Adipose tissue (tissue), 3 donors: ENCODE measurements around the gene CCHCR1. TPM values are rescaled to one million over a fixed set of nuclear protein-coding genes. Genes with fewer than 3 reads are reported as not detected.

ENCODE experiments used
- H3K27ac ChIP-seq: one replicate; pipeline ENCODE4 v1.5.1; 2013; ENCODE audit warnings: low read depth, low read length
- WGBS, 3 donors: extraction: QIAGEN DNeasy Blood & Tissue Kit; methylation state at CpG; one replicate each; pipeline ENCODE4 v1.1.7; 2013; 5-methylcytosine and 5-hydroxymethylcytosine counted together
- polyA plus RNA-seq, 3 donors: library from polyadenylated mRNA; stranded (reverse); fragments of 200-250 nt; gene quantifications; one replicate each; pipeline ENCODE4 v1.2.3, GENCODE V29; 2013
- donor health status: healthy with polysubstance abuse.
- donor health status: Bipolar disorder and iron deficiency.
- donor health status: healthy.

CCHCR1 gene
- polyA plus RNA-seq, 3 donors, result 6.1 to 11.0 (median 7.4) TPM

DNA sequence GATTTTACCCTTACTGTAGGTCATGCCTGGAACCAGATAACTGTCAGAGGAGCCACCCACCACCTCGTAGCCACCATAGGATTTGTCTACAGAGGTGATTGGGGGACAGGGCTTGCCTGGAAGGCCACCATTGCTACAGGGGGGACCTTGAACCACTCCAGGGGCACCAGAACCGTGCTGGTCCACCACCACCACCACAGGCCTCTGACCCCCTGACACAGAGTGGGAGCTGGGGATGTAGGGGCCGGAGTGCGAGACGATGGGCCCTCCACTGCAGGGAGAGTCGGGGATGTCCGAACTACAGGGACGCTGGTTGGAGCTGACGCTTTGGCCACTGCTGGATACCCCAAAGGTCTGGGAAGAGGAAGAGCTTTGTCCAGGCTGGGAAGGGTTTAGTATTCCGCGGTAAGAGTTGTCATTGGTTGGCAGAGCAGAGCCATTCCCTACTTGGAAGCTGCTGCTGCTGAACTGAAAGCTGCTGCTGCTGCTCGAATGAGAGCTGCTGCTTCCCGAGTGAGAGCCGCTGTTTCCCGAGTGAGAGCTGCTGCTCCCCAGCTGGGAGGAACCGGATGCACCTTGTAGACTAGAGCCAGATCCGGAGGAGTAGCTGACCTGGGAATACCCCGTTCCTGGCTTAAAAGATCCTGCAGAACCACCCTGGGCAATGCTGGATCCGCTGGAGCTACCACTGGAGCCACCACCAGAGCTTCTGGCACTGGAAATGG, 40.8 kb downstream of the CCHCR1 start:
- 57 to 63% (median 60%) methylated on average over 19 of the region's 19 CpGs for WGBS, 3 donors
- H3K27ac ChIP-seq, result no peak overlapping the region

DNA sequence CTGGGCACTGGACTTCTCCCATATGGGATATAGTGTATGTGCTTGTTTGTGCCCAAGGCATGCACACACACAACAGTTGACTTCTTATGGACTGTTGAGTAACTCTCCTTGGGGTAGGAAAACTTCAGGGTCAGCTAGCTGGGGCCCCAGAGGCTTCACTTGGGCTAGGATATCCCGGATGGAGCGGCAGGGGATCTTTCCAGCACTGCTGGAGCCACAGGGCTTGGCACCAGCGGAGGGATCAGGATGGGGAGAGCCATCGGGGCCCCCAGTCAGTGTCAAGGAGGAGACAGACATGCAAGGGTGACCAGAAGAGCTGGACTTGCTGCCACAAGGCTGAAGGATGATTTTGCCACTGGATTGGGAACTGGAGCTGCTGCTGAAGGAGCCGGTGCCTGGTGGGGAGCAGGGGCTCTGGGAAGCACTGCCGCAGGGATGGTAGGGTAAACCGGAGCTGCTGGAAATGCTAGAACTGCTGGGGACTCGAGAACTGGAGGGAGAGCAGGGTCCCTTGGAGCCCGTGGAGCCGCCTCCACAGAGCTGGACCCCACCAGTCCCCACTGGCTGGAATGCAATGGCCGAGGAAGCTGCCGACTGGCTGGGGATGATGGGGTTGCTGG, 41.6 kb downstream of the CCHCR1 start:
- WGBS, 3 donors, result 78 to 96% (median 95%) methylated on average over 12 of the region's 12 CpGs
- no peak overlapping the region for H3K27ac ChIP-seq

DNA sequence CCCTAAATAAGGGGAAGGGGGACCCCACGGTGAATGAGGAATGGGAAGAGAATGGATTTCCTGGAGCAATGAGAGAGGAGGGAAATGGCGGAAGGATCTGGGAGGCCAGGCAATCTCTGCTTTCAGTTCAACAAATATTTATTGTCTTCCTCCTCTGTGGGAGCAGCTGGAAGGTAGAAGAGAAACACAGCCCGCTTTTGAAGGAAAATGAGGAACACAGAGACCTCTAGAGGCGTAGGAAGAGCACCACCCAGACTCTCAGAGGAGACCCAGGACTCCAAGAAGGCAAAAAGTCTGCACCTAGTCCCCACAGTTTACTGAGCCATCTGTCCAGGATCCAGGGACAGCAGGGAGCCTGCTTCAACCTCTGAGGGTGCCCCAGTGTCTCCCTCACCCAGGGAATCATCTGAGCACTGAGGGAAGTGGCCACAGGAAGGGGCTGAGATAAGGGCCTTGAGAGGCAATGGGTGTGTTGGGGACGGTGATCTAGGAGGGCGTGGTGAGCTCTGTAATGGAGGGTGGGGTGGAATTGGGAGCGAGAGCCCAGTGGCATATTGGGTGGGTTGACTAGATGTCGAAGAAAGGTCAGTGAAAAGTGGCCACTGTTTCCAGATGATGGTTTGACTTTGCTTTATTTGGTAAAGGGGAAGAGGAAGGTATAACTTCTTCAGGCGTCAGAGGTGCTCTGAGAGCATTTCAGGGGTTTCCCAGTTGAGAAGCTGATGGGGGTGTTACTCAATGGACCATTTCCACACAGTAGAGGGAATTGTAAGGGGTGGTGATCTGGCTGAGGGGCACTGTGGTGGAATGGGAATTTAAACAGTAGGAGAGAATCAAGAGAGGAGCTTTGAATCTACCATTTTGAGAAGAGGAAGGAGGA, 42.4 kb downstream of the CCHCR1 start:
- H3K27ac ChIP-seq, result no peak overlapping the region
- 38 to 65% (median 46%) methylated on average over 9 of the region's 9 CpGs for WGBS, 3 donors

DNA sequence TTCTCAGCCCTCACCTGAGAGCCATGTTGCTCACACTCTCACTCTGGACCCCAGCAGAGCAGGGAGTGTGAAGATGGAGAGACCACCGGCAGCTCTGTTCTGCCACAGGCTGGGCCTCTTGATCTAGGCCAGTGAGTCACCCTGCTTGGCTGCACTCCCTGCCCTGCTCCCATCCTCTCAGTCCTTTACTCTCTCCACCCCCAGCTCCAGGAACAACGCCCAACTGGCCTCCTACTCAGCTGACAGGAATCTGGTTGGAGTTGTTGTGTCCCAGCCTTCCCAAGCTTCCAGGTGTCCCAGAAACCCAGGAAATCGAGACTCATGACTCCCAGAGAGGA, 43.1 kb downstream of the CCHCR1 start, which contains the start of gene PSORS1C1:
Gene PSORS1C1, plus strand, starts transcription at position 260 of the 338 bp plus-strand sequence. CDS start 14,833 bp downstream, outside the sequence.
- H3K27ac ChIP-seq, result no peak within 1 kb of the TSS
- whole genome bisulfite sequencing, 3 donors, result 23 to 40% (median 28%) methylated on average over 3 of the region's 3 CpGs

DNA sequence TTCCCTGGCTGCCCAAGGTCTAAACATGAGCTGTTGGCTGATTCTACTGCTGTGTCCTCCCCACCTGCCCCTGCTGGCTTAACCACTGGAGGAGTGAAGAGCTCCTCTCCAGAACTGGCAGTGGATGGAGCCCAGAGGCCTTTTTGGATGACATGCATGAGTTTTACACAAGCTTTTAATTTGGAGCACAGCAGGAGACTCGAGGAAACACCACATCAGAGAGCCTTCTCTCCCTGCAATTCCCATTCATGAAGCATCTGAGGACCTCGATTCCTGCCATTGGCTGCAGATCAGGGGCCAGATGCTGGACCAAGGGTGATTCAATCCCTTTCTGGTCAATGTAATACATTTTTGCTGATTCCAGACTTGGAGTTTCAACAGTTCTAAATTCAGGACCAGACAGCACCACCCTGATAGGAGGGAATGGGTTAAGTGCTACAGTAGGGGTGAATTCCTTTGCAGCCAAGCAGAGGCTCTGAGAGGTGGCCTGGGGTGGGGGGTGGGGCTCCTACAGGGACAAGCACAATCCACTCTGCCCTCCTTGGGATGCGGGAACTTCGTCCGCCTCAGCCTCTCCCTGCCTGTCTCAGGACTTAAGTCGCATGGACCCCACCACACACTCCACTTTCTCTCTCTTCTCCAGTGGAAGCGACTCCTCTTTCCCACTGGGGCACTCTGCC, 43.6 kb downstream of the CCHCR1 start:
- H3K27ac ChIP-seq, result no peak overlapping the region
- 56 to 73% (median 66%) methylated on average over 7 of the region's 7 CpGs for WGBS, 3 donors

DNA sequence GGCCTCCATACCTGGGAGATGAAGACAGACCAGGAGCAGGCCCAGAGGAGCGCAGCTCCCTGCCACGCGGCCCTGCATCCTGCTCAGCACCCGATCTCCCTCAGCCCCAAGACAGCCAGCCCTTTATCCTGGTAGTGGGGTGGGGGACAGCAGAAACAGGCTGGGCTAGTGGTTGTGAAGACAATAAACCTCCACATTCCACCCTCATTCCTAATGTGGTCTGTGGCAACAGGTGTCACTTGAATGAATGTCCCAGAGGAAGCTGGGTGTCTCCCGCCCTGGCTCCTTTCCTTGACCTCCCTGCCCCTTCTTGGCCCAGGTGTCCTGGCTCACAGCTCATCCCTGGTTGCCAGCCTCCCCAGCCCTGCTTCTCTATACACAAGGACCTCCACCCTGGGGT, 45.1 kb downstream of the CCHCR1 start, which contains the start of gene C6orf15:
Gene C6orf15, minus strand, starts transcription at position 98 of the 400 bp plus-strand sequence. Its CDS starts 20 bp downstream, at position 78.
- no peak within 1 kb of the TSS for H3K27ac ChIP-seq
- 82 to 92% (median 90%) methylated on average over 5 of the region's 5 CpGs for WGBS, 3 donors

DNA sequence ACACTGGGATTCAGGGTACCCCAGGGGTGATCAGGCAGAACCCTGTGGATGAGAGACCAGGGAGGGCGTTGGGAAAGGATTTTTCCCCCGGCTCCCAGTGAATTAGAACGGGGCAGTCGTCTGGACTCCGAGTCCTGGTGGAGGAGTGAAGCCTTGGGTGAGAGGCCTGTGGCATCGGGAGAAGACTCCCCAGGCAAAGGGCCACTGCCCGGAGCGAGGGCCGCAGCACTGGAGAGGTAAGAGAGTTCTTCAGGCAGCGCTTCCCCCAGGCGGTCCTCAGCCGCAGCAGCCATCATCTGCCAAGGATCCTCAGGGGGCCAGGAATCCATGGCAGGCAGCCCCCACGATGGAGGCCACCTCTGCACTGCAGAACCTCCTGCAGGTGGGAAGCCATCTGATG, 45.9 kb downstream of the CCHCR1 start:
- WGBS, 3 donors, result 80 to 92% (median 88%) methylated on average over 13 of the region's 13 CpGs
- H3K27ac ChIP-seq, result no peak overlapping the region

DNA sequence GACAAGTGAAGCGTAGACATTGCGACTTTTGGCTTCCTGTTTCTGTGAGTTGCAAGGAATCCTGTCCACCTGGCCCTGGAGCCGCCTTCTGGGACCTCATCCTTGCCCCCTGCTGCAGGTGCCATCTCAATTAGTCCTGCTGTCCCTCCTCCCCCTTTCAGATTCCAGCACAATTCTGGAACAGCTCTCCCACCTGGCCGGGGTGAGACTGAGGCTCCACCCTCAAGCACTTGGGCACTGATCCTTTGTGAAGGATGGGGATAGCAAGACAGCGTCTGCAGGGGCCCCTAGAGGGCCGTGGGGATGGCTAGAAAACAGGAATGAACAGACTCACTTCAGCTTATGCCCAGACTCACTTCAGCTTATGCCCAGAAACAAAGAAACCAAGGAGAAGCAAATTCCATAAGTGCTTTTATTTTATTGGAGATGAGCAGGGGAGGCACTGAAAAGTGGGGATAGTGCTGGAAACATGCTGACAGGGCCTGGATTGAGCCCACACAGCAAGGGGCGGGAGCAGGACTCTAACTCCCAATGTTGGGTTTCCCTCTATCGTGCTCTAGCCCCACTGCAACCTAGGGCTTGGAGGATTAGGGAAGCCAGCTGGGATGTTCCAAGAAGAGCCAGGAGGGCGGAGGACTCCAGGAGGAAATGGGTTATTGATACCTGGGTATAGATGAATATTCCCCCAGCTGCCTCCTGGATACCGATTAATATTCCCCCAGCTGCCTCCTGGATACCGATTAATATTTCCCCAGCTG, 46.6 kb downstream of the CCHCR1 start:
- no peak overlapping the region for H3K27ac ChIP-seq
- 66 to 80% (median 79%) methylated on average over 11 of the region's 11 CpGs for WGBS, 3 donors

DNA sequence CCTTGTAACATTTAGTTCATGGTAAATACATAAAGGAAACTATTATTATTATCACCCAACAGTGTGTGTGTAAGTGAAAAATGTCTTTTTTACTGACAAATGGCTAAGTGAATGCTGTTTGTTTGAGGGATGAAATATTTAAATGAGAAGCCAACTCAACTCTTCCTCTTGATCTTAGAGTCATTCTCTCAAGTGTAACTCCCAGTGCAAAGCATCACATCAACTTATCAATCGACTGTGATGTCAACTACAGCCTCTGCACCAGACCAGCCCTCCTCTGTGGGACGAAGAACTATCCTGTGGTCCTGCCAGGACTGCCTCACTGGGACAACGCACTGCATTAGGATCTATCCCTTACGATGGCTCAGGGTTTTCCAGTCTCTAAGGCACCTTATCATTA, 50.5 kb downstream of the CCHCR1 start:
- H3K27ac ChIP-seq, result no peak overlapping the region
- WGBS, 3 donors, result 66 to 75% (median 69%) methylated on average over 4 of the region's 4 CpGs

DNA sequence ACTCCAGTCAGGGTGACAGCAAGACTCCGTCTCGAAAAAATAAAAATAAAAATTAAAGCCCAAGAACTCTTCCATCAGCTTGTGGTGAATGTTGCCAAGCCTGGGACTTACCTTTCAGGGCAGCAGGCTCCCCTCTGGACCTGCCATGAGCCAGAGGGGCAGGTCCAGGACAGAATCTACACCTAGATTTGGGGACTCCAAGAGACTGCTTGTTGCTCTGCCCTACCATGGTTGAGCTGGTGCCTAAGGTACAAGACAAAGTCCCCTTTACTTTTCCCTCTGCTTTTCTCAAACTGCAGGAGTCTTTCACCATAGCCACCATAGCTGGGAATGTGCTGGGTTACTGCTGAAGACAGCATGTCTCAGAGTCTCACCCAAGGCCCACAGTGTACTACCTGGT, 54.5 kb downstream of the CCHCR1 start:
- H3K27ac ChIP-seq, result no peak overlapping the region
- 98% methylated on average over 2 of the region's 2 CpGs for WGBS, 3 donors

DNA sequence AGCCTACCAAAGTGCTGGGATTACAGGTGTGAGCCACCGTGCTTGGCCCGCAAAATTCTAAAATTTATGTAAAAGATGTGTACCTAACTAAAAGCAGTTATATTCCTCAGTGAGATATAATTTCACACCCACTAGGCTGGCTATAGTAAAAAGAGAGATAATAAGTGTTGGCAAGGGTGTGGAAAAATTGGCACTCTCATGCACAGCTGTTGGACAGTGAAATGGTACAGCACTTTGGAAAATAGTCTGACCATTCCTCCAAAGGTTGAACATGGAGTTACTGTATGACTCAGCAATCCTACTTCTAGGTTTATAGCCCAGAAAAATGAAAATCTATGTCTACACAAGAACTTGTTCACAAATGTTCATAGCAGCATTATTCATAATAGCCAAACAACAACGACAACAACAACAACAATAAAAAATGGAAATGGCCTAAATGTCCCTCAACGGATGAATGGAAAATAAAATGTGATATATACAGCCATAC, 59.1 kb downstream of the CCHCR1 start:
- 87 to 94% (median 89%) methylated on average over 4 of the region's 4 CpGs for WGBS, 3 donors

DNA sequence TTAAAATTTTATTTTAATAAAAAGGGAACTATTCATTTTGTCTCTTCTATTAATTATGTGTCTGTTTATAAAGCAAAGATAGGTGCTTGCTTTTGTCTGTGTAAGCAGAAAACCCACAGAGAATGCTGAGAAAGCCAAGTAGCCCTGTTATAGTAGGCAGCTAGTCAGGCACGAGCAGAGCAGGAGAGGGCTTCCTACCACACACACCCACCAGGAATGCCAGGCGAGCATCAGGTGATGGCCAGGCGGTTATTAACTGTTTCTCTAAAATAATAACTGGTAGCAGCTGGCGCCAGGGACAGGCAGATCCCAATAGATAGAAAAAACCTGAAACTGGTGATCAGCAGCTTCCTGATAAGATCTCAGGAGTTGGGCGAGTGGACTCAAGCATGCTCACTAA, 60.9 kb downstream of the CCHCR1 start:
- WGBS, 3 donors, result 60 to 76% (median 62%) methylated on average over 5 of the region's 5 CpGs
- no peak overlapping the region for H3K27ac ChIP-seq

More for the DNA sequence above, 59.1 kb downstream of the CCHCR1 start:
- H3K27ac ChIP-seq, result no peak overlapping the region

DNA sequence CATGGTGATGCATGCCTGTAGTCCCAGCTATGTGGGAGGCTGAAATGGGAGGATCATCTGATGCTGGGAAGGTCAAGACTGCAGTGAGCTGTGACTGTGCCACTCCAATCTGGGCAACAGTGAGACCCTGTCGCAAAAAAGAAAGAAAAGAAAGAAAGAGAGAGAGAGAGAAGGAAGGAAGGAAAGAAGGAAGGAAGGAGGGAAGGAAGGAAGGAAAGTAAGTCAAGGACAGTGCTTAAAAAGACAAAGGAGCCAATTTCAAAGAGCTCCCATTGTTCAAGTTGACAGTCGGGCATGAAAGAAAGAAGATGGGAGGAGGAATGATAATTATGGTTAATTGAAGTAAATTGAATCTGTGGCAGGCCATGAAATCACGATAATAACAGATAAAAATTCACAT, 61.4 kb downstream of the CCHCR1 start:
- no peak overlapping the region for H3K27ac ChIP-seq
- 61 to 77% (median 76%) methylated on average over 3 of the region's 3 CpGs for WGBS, 3 donors

DNA sequence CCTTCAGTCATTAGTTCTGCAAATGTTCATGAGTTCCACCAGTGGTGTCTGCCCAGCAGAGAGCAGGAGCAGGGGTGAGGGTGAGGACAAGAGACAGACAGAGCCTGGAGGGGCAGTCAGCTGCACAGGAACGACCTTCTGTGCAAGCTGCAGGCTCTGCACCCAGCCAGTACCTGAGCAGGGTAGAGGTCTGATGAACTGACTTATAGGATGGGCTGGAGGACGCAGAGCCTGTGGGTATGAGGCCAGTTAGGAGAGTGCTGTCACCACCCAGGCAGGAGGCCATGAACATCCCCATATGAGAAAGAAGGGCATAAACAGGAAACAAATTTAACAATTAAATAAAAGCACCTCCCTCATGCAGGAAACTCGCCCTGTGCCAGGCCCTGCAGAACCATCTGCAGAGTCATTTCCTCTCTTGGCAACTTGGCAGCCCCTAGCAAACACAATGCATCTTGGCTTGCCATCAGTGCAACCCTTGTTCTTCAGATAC, 63.2 kb downstream of the CCHCR1 start:
- 22 to 51% (median 30%) methylated on average over 3 of the region's 3 CpGs for WGBS, 3 donors
- no peak overlapping the region for H3K27ac ChIP-seq

DNA sequence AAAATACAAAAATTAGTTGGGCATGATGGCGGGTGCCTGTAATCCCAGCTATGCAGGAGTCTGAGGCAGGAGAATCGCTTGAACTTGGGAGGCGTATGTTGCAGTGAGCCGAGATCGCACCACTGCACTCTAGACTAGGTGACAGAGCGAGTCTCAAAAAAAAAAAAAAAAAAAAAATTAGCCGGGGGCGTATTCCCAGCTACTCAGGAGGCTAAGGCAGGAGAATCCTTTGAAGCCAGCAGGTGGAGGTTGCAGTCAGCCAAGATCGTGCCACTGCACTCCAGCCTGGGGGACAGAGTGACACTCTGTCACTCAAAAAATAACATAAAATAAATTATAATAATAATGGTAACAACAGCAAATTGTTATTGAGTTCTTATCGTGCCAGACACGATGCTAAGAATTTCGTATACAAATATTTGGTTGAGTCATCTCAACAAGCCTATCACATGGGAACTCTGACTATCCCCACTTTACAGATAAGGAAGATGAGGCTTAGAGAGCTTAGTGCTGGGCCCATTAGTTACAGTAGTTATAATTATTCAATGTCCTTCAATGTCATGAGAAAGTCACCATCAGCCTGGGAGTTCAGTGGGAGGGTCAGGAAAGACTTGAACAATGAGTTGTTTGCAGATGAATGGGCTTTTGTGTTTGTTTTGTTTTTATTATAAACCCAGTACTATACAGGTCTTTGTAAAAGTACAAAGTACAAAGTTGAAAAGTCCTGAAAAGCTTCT, 64.7 kb downstream of the CCHCR1 start:
- H3K27ac ChIP-seq, result no peak overlapping the region
- WGBS, 3 donors, result 80 to 93% (median 89%) methylated on average over 12 of the region's 12 CpGs
